GM18861 (cell line): ENCODE results near the gene PBOV1.
"Not testable (repeated sequence)": the region's sequence is repeated elsewhere in the genome, so short reads cannot be mapped to it uniquely, and the experiment has no call there.

Source experiments
- ATAC-seq: cut with Tn5 transposase; IDR thresholded peaks from one replicate; pipeline ENCODE4 v1.9.1; 2021; ENCODE audit not compliant: unreplicated experiment

Gene PBOV1

DNA sequence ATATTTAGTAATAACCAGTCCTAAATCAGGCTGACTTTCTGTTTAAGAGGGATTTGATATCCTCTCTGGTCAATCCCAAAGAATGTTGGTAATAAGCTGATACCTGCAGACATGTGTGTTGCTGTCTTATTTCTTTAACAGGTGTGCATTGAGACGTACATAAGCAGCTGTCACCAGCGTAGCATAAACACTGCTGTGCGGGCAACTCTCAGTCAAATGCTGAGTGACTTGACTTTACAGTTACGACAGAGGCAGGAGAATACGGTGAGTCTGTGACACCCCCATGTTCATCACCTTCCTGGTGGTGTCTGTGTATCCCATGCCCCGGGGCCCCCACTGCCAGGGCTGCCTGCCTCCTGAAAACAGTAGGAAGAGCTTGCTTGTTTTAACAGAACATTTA is 20.1 kb upstream of the PBOV1 start:
- no peak for ATAC-seq

DNA sequence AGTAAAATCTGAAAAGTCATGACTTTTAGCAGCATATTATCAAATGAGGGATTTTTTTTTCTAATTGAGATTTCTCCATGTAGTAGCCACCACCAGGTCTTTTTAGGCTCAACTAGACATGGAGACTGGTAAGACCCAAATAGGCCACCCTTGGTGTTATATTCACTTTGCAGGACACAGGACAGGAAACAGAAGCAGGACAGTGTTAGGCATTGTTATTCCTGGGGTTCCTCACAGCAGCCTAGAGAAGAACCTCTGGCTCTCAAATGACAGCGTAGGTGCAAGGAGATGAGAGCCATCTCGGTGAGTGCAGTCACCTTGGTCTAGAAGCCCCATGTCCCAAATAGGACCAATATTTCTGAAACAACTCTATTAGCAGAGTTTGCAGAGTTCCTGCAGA is 19.2 kb upstream of the PBOV1 start:
- no peak for ATAC-seq

DNA sequence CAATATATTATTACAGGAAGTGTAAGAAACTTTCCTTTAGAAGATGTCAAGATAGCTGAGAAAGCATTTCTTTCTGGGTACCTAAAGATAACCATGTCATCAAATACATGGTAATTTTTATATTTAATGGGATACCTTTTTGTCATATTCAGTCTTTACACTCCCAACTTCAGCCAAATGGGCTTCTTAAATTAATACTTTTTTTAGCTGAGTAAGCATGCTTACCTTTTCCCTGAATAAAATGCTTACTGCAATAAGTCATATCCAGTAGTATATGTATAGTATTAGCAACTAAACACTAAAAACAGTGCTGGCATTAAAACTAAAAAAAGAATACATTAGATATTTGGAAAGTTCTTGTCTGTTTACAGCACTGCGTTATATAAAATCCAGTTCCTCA is 17.4 kb upstream of the PBOV1 start:
- ATAC-seq = no peak

DNA sequence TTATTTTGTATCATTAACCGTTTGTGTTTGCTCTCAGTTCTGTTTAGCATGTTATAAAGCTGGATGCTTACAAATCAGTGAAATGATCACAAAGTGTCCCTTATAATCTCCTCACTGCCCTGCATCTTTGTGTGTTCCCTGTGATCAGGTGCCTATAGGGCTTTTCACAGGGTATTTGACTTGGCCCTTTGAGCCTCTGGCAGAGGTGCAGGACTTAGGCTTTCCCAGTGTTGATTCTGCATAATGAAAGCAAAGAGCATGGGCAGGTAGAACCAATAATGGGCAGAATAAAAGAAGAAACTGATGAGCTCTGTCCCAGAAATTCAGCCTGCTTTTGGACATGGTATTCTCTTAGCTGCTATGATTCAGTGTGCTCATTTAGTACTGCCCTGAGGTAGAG is 16.9 kb upstream of the PBOV1 start:
- ATAC-seq = no peak

- ATAC-seq = no peak
Observed at GRCh38 chr6:138234363-138234762, 16.1 kb upstream of the PBOV1 start.

DNA sequence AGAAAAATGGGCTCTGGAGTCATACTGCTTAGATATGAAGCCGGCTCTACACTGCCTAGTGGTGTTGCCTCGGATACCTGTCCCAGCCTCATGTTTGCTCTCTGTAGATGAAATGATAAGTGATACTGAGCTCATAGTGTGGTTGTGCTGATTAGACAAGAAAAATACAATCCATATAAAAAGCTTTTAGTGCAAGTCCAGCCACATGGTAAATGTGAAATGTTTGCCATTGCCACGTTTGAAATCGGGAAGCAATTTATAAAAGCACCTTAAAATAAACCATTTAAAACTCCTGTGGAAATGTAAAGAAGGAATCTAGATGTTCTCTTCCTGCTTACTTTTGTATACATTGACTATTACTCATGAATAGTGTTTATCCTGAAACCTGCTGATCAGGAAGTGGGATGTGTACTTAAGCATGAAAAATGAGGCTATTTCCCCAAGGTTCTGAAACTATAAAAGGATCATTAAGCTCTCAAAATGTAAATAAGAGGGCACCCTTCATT is 13.1 kb upstream of the PBOV1 start:
- no peak for ATAC-seq

- ATAC-seq = no peak
Observed at GRCh38 chr6:138230759-138231380, 12.6 kb upstream of the PBOV1 start.

- ATAC-seq = no peak
Observed at GRCh38 chr6:138230221-138230620, 11.9 kb upstream of the PBOV1 start.

DNA sequence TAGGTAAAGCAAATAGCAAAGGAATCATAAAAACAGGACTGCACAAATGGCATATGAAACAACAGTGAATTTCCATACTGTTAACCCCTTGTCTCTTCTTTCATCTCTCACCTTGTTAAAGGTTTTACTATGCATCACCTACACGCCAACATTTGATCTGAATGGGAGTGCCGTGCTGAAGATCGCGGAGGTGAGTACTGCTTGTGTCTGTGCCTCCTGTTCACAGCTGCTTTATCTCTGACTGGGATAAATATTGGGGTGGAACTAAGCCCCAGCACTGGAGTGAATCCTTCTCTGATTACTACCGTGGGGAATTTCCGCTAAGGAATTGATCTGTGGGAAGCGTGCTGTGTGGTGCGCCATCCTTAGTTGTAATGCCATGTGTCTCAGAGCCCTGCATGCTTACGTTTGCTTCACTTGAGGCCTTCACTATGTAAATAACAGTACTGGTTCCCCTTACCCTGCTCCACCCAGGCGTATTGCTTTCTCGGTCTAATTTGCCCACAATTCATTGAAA is 11.4 kb upstream of the PBOV1 start:
- no peak for ATAC-seq

- no peak for ATAC-seq
Observed at GRCh38 chr6:138229072-138229471, 10.8 kb upstream of the PBOV1 start.

- no peak for ATAC-seq
Observed at GRCh38 chr6:138227316-138227781, 9.1 kb upstream of the PBOV1 start.

GRCh38 chr6:138226700-138227315 is 8.5 kb upstream of the PBOV1 start:
- no peak for ATAC-seq

- no peak for ATAC-seq
Observed at GRCh38 chr6:138225953-138226352, 7.7 kb upstream of the PBOV1 start.

DNA sequence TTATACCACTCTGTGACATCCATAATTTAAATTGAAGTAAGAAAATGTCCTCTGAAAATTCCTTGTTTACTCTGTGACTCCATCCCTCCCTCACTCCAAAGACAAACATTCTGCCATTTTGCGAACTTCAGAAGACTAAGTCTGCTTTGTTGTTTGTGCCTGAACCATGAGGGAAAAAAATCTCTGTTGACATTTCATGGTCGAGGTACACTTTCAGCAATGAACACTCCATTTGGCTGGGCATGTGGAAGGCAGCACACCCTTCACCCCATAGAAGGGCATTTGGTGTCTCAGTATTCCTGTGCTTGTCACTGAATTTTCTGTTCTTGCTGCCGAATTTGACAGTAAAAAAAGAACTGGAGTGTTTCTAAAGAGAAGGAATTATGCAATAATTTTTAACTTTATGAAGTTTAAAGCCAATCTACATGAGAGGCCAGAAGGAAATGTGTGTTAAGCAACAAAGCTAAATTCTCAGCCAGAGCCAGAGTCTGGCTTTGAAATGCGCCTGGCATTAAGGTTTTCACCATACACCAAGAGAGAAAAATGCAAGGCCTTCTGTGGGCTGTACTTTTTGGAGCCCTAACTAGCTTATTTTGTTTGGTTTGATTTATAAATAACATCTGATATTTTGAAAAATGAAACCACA is 4.7 kb upstream of the PBOV1 start:
- ATAC-seq = no peak

- ATAC-seq = no peak
Observed at GRCh38 chr6:138219901-138220300, 1.6 kb upstream of the PBOV1 start.

- ATAC-seq = no peak
Observed at GRCh38 chr6:138219398-138219797, 1.1 kb upstream of the PBOV1 start.

DNA sequence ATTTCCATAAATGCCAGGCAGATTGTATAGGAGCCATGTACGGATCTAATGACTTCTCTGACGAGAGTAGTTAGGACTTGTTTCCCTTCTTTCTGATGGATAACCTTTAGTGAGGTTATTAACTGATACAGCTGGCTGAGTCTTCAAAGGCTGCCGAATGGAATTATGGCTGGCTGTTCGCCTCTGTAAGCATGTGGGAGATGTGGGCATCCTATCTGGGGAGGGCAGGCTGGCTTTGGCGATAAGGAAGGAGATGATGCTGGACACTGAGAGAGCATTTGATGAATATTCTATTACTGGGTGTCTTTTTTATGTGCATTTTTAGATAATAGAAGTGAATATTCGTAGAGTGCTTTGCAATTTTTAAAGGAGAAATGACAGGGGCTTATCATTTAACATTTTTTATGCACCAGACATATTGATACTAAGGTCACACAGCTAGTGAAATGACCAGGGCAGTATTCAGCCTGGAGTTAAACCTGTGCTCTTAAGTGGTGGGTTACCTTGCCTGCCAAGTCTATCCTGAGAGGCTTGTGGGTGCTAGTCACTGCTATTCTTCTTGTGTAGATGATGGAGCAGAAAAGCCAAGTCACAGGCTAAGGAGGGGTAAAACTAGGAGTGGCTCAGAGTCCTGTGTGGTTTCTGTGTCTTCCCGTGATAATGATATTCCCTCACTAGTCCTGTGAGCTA is 3.1 kb downstream of the PBOV1 start:
- ATAC-seq = no peak

- not testable (repeated sequence) for ATAC-seq
Observed at GRCh38 chr6:138212530-138212929, 5.8 kb downstream of the PBOV1 start.

GRCh38 chr6:138211601-138212000 is 6.7 kb downstream of the PBOV1 start:
- no peak for ATAC-seq

DNA sequence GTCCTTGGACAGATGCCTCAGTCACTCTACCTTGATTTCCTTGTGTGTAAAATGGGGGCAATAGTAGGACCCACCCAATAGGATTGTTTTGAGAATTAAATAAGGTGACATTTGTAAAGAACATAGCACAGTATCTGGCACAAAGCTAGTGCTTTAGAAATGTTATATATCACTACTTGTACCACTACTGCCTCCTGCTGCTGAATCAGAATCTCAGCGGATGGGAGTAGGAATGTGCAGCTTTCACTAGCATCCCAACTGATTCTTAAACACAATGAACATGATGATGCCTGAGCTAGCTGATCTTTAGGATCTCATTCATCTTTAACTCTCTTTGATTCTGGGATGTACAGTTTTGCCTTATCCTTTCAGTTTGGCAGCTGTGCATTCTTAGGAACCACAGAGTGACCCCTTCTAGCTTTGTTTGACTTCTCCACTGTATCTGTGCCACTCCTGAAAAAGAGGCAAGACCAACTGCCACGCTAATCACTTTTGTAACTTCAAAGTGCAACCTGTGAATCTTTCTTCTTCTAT is 7.2 kb downstream of the PBOV1 start:
- ATAC-seq = no peak

GRCh38 chr6:138206862-138207261 is 11.4 kb downstream of the PBOV1 start:
- ATAC-seq = no peak
